Fibroblast of lung (primary cell): ENCODE measurements around the gene VWA3B.
"Not testable (repeated sequence)": the region's sequence is repeated elsewhere in the genome, so short reads cannot be mapped to it uniquely, and the experiment has no call there.

Experiments used
- EZH2 ChIP-seq: IDR thresholded peaks from 2 replicates; pipeline ENCODE4 v1.5.1; 2012; ENCODE audit warnings: low read length, control low read depth, mild to moderate bottlenecking; ENCODE audit errors: missing control alignments
- TF ChIP-seq, protein P1 (sequence below), 2 donors: IDR thresholded peaks in 1 of 2; conservative IDR thresholded peaks in 1 of 2; 1 replicate in 1 of 2; 2 replicates in 1 of 2; pipeline ENCODE4 v1.5.1; 2011 to 2012; ENCODE audit warnings: low read length in 2 of 2, control low read depth in 1 of 2, inconsistent platforms in 1 of 2, low read depth in 1 of 2, mild to moderate bottlenecking in 1 of 2

GRCh38 chr2:98320171-98320570 lies 233.2 kb downstream of the VWA3B start:
- TF ChIP-seq EZH2, result not testable (repeated sequence)
- TF ChIP-seq, protein P1, sequence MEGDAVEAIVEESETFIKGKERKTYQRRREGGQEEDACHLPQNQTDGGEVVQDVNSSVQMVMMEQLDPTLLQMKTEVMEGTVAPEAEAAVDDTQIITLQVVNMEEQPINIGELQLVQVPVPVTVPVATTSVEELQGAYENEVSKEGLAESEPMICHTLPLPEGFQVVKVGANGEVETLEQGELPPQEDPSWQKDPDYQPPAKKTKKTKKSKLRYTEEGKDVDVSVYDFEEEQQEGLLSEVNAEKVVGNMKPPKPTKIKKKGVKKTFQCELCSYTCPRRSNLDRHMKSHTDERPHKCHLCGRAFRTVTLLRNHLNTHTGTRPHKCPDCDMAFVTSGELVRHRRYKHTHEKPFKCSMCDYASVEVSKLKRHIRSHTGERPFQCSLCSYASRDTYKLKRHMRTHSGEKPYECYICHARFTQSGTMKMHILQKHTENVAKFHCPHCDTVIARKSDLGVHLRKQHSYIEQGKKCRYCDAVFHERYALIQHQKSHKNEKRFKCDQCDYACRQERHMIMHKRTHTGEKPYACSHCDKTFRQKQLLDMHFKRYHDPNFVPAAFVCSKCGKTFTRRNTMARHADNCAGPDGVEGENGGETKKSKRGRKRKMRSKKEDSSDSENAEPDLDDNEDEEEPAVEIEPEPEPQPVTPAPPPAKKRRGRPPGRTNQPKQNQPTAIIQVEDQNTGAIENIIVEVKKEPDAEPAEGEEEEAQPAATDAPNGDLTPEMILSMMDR (conservative IDR thresholded peaks at IDR 0.05 in 1 of 2, IDR thresholded peaks at IDR 0.05 in 1 of 2; ENCODE audit: low read depth in 1 of 2, low read length in 2 of 2), result not testable (repeated sequence)
